WTC11 (cell line): ENCODE measurements around the gene MED19. TPM values are rescaled to one million over a fixed set of nuclear protein-coding genes. Genes with fewer than 3 reads are reported as not detected.
A peak's percentile ranks its signal among the peaks of the same experiment; 100 is the strongest.

ENCODE experiments used
- AFF4 ChIP-seq: sonication (generic); formaldehyde crosslinking; IDR thresholded peaks from 2 replicates; pipeline ENCODE4 v1.8.1; 2023; ENCODE audit warnings: mild to moderate bottlenecking, missing genetic modification reagents, borderline replicate concordance
- ATF1 ChIP-seq: sonication (generic); formaldehyde crosslinking; IDR thresholded peaks from 2 replicates; pipeline ENCODE4 v1.8.1; 2023; ENCODE audit warnings: mild to moderate bottlenecking, moderate library complexity, missing genetic modification reagents
- NFE2L1 ChIP-seq: sonication (generic); formaldehyde crosslinking; IDR thresholded peaks from 2 replicates; pipeline ENCODE4 v1.8.1; 2023; ENCODE audit warnings: missing genetic modification reagents
- NFYB ChIP-seq: sonication (generic); formaldehyde crosslinking; conservative IDR thresholded peaks from 2 replicates; pipeline ENCODE4 v1.8.0; 2022; ENCODE audit warnings: low read depth, missing genetic modification reagents
- SMAD3 ChIP-seq: sonication (generic); formaldehyde crosslinking; IDR thresholded peaks from 2 replicates; pipeline ENCODE4 v1.8.0; 2022; ENCODE audit warnings: missing genetic modification reagents, mild to moderate bottlenecking, borderline replicate concordance
- SP1 ChIP-seq: sonication (generic); formaldehyde crosslinking; conservative IDR thresholded peaks from 2 replicates; pipeline ENCODE4 v1.8.1; 2022; ENCODE audit warnings: missing genetic modification reagents
- TCF7 ChIP-seq: sonication (generic); formaldehyde crosslinking; IDR thresholded peaks from 2 replicates; pipeline ENCODE4 v1.8.0; 2022; ENCODE audit warnings: mild to moderate bottlenecking, low read depth, missing genetic modification reagents, moderate library complexity
- USF1 ChIP-seq: sonication (generic); formaldehyde crosslinking; IDR thresholded peaks from 2 replicates; pipeline ENCODE4 v1.8.0; 2022; ENCODE audit warnings: mild to moderate bottlenecking, missing genetic modification reagents
- ZNF121 ChIP-seq: sonication (generic); formaldehyde crosslinking; IDR thresholded peaks from 2 replicates; pipeline ENCODE4 v1.8.0; 2023; ENCODE audit warnings: missing genetic modification reagents
- ZNF219 ChIP-seq: sonication (generic); formaldehyde crosslinking; IDR thresholded peaks from 2 replicates; pipeline ENCODE4 v1.8.0; 2023; ENCODE audit warnings: missing genetic modification reagents, mild to moderate bottlenecking, borderline replicate concordance
- ZNF263 ChIP-seq: sonication (generic); formaldehyde crosslinking; IDR thresholded peaks from 2 replicates; pipeline ENCODE4 v1.8.1; 2022; ENCODE audit warnings: low read depth, mild to moderate bottlenecking, moderate library complexity, missing genetic modification reagents
- ZNF281 ChIP-seq: sonication (generic); formaldehyde crosslinking; IDR thresholded peaks from 2 replicates; pipeline ENCODE4 v1.8.0; 2023; ENCODE audit warnings: mild to moderate bottlenecking, missing genetic modification reagents
- ZNF317 ChIP-seq: sonication (generic); formaldehyde crosslinking; IDR thresholded peaks from 2 replicates; pipeline ENCODE4 v1.8.1; 2023; ENCODE audit warnings: low read depth, mild to moderate bottlenecking, moderate library complexity, missing genetic modification reagents, borderline replicate concordance
- ZNF396 ChIP-seq: fragments of 250-450 bp; sonication (Bioruptor Pico); IDR thresholded peaks from 2 replicates; pipeline ENCODE4 v1.8.0; 2021; ENCODE audit warnings: mild to moderate bottlenecking, moderate library complexity, borderline replicate concordance
- ZNF416 ChIP-seq: fragments of 250-450 bp; sonication (Bioruptor Pico); IDR thresholded peaks from 2 replicates; pipeline ENCODE4 v1.9.0; 2021; ENCODE audit warnings: mild to moderate bottlenecking, inconsistent platforms
- ZNF423 ChIP-seq: fragments of 250-450 bp; sonication (Bioruptor Pico); IDR thresholded peaks from 2 replicates; pipeline ENCODE4 v2.1.2; 2022; ENCODE audit warnings: mild to moderate bottlenecking, moderate library complexity
- total RNA-seq: library from RNA; stranded (reverse); gene quantifications from 3 replicates; pipeline ENCODE4 v1.2.3, GENCODE V29; 2021
- TF ChIP-seq, protein P1 (sequence below): sonication (generic); formaldehyde crosslinking; IDR thresholded peaks from 2 replicates; pipeline ENCODE4 v1.8.1; 2023; ENCODE audit warnings: mild to moderate bottlenecking, moderate library complexity, missing genetic modification reagents
- TF ChIP-seq, protein P2 (sequence below): sonication (generic); formaldehyde crosslinking; IDR thresholded peaks from 2 replicates; pipeline ENCODE4 v1.8.1; 2023; ENCODE audit warnings: mild to moderate bottlenecking, missing genetic modification reagents, moderate library complexity
- TF ChIP-seq, protein P3 (sequence below): fragments of 250-450 bp; sonication (Bioruptor Pico); IDR thresholded peaks from 2 replicates; pipeline ENCODE4 v1.9.0; 2021; ENCODE audit warnings: mild to moderate bottlenecking
- TF ChIP-seq, protein P4 (sequence below): sonication (generic); formaldehyde crosslinking; IDR thresholded peaks from 2 replicates; pipeline ENCODE4 v1.8.0; 2022; ENCODE audit warnings: missing genetic modification reagents
- TF ChIP-seq, protein P5 (sequence below): sonication (generic); formaldehyde crosslinking; IDR thresholded peaks from 2 replicates; pipeline ENCODE4 v1.8.1; 2023; ENCODE audit warnings: mild to moderate bottlenecking, missing genetic modification reagents, moderate library complexity

Gene MED19
- total RNA-seq, 1 experiment from 2014 or later = 19.1 TPM

DNA sequence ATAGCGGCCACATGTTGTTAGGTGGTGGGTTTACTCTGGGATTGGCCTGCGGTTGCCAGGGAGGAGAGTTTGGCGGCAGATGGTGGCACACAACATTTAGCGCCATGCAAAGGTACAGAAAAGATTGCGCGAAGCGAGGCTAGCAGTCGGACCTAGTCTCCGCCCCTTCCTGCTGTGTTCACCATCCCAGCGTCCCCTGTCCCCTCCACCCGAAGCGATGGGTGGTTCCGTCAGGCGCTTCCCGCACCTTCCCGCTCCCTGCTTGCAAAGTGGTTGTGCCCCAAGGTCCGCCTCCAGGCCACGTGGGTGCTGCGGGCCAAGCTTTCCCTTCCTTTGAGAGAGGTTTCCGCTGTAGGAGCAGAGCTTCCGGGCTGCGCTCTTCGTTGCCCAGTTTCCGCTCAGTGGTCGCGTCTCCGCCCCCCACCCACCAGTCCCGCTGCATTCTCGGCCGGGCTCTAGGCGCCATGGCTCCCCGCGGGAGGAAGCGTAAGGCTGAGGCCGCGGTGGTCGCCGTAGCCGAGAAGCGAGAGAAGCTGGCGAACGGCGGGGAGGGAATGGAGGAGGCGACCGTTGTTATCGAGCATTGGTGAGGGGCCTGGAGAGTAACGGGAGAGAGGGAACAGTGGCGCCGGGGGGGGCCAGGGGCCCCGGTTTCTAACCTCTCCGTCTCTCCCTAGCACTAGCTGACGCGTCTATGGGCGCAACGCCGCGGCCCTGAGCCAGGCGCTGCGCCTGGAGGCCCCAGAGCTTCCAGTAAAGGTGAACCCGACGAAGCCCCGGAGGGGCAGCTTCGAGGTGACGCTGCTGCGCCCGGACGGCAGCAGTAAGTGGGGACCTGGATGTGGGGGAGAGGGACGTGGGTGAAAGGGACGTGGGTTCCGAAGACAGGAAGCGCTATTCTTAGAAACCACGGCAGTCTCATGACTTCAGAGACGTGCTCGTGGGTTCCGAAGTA lies 29.4 kb upstream of the MED19 start, which contains the start of gene SELENOH (continued):
- TF ChIP-seq, protein P1, sequence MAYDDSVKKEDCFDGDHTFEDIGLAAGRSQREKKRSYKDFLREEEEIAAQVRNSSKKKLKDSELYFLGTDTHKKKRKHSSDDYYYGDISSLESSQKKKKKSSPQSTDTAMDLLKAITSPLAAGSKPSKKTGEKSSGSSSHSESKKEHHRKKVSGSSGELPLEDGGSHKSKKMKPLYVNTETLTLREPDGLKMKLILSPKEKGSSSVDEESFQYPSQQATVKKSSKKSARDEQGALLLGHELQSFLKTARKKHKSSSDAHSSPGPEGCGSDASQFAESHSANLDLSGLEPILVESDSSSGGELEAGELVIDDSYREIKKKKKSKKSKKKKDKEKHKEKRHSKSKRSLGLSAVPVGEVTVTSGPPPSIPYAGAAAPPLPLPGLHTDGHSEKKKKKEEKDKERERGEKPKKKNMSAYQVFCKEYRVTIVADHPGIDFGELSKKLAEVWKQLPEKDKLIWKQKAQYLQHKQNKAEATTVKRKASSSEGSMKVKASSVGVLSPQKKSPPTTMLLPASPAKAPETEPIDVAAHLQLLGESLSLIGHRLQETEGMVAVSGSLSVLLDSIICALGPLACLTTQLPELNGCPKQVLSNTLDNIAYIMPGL (CRISPR knock-in tag) = peak; percentile 57
- TF ChIP-seq AFF4 (CRISPR knock-in tag) (peak; percentile 96; the same call in 1 of the 2 replicates), ZNF423 (CRISPR knock-in tag) (no peak), USF1 (CRISPR knock-in tag) (peak; percentile 96), ZNF396 (CRISPR knock-in tag) (no peak), TCF7 (CRISPR knock-in tag) (peak; percentile 91; the same call in 1 of the 2 replicates), ZNF416 (CRISPR knock-in tag) (peak; percentile 5; the same call in 1 of the 2 replicates), NFYB (CRISPR knock-in tag) (peak; percentile 38; the same call in 1 of the 2 replicates), ZNF121 (CRISPR knock-in tag) (peak; percentile 99), ZNF263 (CRISPR knock-in tag) (no peak), ATF1 (CRISPR knock-in tag) (no peak; the same call in 1 of the 2 replicates), SMAD3 (peak; percentile 71; the same call in 1 of the 2 replicates), NFE2L1 (CRISPR knock-in tag) (peak; percentile 95; the same call in 1 of the 2 replicates), SP1 (peak; percentile 99), ZNF281 (CRISPR knock-in tag) (peak; percentile 57; the same call in 1 of the 2 replicates), ZNF317 (CRISPR knock-in tag) (no peak), ZNF219 (CRISPR knock-in tag) (no peak; the same call in 1 of the 2 replicates)
- TF ChIP-seq, protein P2, sequence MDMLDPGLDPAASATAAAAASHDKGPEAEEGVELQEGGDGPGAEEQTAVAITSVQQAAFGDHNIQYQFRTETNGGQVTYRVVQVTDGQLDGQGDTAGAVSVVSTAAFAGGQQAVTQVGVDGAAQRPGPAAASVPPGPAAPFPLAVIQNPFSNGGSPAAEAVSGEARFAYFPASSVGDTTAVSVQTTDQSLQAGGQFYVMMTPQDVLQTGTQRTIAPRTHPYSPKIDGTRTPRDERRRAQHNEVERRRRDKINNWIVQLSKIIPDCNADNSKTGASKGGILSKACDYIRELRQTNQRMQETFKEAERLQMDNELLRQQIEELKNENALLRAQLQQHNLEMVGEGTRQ (CRISPR knock-in tag) = peak; percentile 96
- TF ChIP-seq, protein P3, sequence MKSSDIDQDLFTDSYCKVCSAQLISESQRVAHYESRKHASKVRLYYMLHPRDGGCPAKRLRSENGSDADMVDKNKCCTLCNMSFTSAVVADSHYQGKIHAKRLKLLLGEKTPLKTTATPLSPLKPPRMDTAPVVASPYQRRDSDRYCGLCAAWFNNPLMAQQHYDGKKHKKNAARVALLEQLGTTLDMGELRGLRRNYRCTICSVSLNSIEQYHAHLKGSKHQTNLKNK (CRISPR knock-in tag) = 0 out of 2 replicates have a peak, but pooled peaks have one; percentile 73
- TF ChIP-seq, protein P4, sequence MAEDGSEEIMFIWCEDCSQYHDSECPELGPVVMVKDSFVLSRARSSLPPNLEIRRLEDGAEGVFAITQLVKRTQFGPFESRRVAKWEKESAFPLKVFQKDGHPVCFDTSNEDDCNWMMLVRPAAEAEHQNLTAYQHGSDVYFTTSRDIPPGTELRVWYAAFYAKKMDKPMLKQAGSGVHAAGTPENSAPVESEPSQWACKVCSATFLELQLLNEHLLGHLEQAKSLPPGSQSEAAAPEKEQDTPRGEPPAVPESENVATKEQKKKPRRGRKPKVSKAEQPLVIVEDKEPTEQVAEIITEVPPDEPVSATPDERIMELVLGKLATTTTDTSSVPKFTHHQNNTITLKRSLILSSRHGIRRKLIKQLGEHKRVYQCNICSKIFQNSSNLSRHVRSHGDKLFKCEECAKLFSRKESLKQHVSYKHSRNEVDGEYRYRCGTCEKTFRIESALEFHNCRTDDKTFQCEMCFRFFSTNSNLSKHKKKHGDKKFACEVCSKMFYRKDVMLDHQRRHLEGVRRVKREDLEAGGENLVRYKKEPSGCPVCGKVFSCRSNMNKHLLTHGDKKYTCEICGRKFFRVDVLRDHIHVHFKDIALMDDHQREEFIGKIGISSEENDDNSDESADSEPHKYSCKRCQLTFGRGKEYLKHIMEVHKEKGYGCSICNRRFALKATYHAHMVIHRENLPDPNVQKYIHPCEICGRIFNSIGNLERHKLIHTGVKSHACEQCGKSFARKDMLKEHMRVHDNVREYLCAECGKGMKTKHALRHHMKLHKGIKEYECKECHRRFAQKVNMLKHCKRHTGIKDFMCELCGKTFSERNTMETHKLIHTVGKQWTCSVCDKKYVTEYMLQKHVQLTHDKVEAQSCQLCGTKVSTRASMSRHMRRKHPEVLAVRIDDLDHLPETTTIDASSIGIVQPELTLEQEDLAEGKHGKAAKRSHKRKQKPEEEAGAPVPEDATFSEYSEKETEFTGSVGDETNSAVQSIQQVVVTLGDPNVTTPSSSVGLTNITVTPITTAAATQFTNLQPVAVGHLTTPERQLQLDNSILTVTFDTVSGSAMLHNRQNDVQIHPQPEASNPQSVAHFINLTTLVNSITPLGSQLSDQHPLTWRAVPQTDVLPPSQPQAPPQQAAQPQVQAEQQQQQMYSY (CRISPR knock-in tag) = no peak
- TF ChIP-seq, protein P5, sequence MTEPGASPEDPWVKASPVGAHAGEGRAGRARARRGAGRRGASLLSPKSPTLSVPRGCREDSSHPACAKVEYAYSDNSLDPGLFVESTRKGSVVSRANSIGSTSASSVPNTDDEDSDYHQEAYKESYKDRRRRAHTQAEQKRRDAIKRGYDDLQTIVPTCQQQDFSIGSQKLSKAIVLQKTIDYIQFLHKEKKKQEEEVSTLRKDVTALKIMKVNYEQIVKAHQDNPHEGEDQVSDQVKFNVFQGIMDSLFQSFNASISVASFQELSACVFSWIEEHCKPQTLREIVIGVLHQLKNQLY = no peak
